Endothelial cell of umbilical vein (primary cell): Measurements from ENCODE around the gene ZBTB7C. TPM values are rescaled to one million over a fixed set of nuclear protein-coding genes. Genes with fewer than 3 reads are reported as not detected.

Experiments used
- BruUV-seq: library from RNA; stranded (reverse); fragments of 400-500 nt; replicated peaks from 2 replicates; lab custom pipeline; 2021; lab: Mats Ljungman, UMichigan
- CTCF ChIA-PET: fragments of 300-600, 350-600 bp; sonication (Branson Sonifier 250); formaldehyde crosslinking; loops from one replicate; lab custom pipeline; 2021; ENCODE audit warnings: antibody characterized with exemption, inconsistent platforms; lab: Charles Lee
- POLR2A ChIA-PET: fragments of 300-600, 350-600 bp; sonication (Branson Sonifier 250); formaldehyde crosslinking; loops from one replicate; lab custom pipeline; 2021; ENCODE audit warnings: antibody characterized with exemption, inconsistent platforms; lab: Charles Lee
- DNase-seq: peaks from one replicate; pipeline ENCODE4 v3.0.0-alpha.2; 2011; ENCODE audit warnings: low read depth, low spot score
- FAIRE-seq: peaks from 2 replicates; lab custom pipeline; 2011; peaks lifted over from hg19 to GRCh38; lab: Jason Lieb, UNC
- H2AFZ ChIP-seq: 2 replicates; pipeline ENCODE4 v1.6.0; 2012; ENCODE audit warnings: low read depth, low read length, control low read depth, inconsistent platforms
- H3K27ac ChIP-seq: 2 replicates; pipeline ENCODE4 v1.5.1; 2011; ENCODE audit warnings: low read depth, mild to moderate bottlenecking, control low read depth, low read length, moderate library complexity; ENCODE audit not compliant: insufficient read depth
- H3K27me3 ChIP-seq, 2 experiments: 2 replicates each; pipeline versions ENCODE4 v1.6.0 to v1.6.1; 2011; ENCODE audit warnings: low read length in 2 of 2, mixed read lengths in 1 of 2; ENCODE audit not compliant: control insufficient read depth in 2 of 2, insufficient read depth in 2 of 2
- H3K36me3 ChIP-seq, 2 experiments: 2 replicates in 1 of 2; 3 replicates in 1 of 2; pipeline ENCODE4 v1.5.1; 2011; ENCODE audit warnings: low read length in 2 of 2, mild to moderate bottlenecking in 1 of 2, moderate library complexity in 1 of 2; ENCODE audit not compliant: control insufficient read depth in 2 of 2, insufficient read depth in 2 of 2; ENCODE audit errors: extremely low read depth in 1 of 2
- H3K4me1 ChIP-seq: 3 replicates; pipeline ENCODE4 v1.5.1; 2011; ENCODE audit warnings: mild to moderate bottlenecking, low read length; ENCODE audit not compliant: control insufficient read depth, insufficient read depth; ENCODE audit errors: extremely low read depth
- H3K4me2 ChIP-seq: 2 replicates; pipeline ENCODE4 v1.6.1; 2011; ENCODE audit warnings: low read length, control low read depth, mixed read lengths; ENCODE audit not compliant: insufficient read depth
- H3K4me3 ChIP-seq, 3 experiments: fragments of 200-600 bp in 1 of 3; sonication (generic), shearing (Covaris generic) in 1 of 3; replicated peaks in 1 of 3; 2 replicates each; pipeline ENCODE4 v1.5.1; 2011 to 2016; ENCODE audit warnings: control low read depth in 3 of 3, low read length in 3 of 3, mild to moderate bottlenecking in 2 of 3, inconsistent platforms in 1 of 3, low read depth in 1 of 3, moderate library complexity in 1 of 3; ENCODE audit not compliant: insufficient read depth in 1 of 3
- H3K79me2 ChIP-seq: 2 replicates; pipeline ENCODE4 v1.6.0; 2012; ENCODE audit warnings: low read length, inconsistent platforms; ENCODE audit not compliant: control insufficient read depth, insufficient read depth
- H3K9ac ChIP-seq: replicated peaks from 2 replicates; pipeline ENCODE3; 2011; ENCODE audit warnings: low read length, control low read depth; ENCODE audit not compliant: insufficient read depth; ENCODE audit errors: extremely low read depth
- H3K9me1 ChIP-seq: replicated peaks from 3 replicates; pipeline ENCODE4 v1.6.0; 2011; ENCODE audit warnings: mild to moderate bottlenecking, low read length; ENCODE audit not compliant: control insufficient read depth, insufficient read depth; ENCODE audit errors: extremely low read depth
- H3K9me3 ChIP-seq: replicated peaks from 2 replicates; pipeline ENCODE4 v1.5.1; 2012; ENCODE audit warnings: low read length, inconsistent platforms; ENCODE audit not compliant: control insufficient read depth, insufficient read depth
- H4K20me1 ChIP-seq: replicated peaks from 2 replicates; pipeline ENCODE3; 2011; ENCODE audit warnings: mild to moderate bottlenecking, low read length; ENCODE audit not compliant: control insufficient read depth, insufficient read depth; ENCODE audit errors: extremely low read depth
- FOS ChIP-seq: IDR thresholded peaks from 2 replicates; pipeline ENCODE4 v1.6.1; 2011; ENCODE audit warnings: mild to moderate bottlenecking, low read length, moderate library complexity, borderline replicate concordance; ENCODE audit not compliant: insufficient read depth
- GATA2 ChIP-seq: IDR thresholded peaks from 2 replicates; pipeline ENCODE4 v1.7.0; 2011; ENCODE audit warnings: low read depth, mild to moderate bottlenecking, moderate library complexity, mixed read lengths, low read length; ENCODE audit not compliant: insufficient read length, insufficient read depth
- MAX ChIP-seq: IDR thresholded peaks from 2 replicates; pipeline ENCODE4 v1.6.1; 2011; ENCODE audit not compliant: insufficient read depth, insufficient read length
- POLR2AphosphoS5 ChIP-seq: IDR thresholded peaks from 2 replicates; pipeline ENCODE4 v1.6.1; 2012; ENCODE audit warnings: low read depth, mild to moderate bottlenecking, control low read depth, low read length, moderate library complexity; ENCODE audit not compliant: insufficient read depth
- dilution Hi-C: fragments of 300-500 bp; cut with MboI; formaldehyde crosslinking; loops from one replicate; pipeline ENCODE4 v1.15.0; 2019; ENCODE audit warnings: low sequenced_read_pairs; ENCODE audit not compliant: extremely low pct_ligation_motif_present
- intact Hi-C: fragments of 100-400 bp; cut with micrococcal nuclease; formaldehyde crosslinking; loops from one replicate; pipeline ENCODE4 v1.10.0; 2022
- polyA plus RNA-seq, 4 experiments: library from polyadenylated mRNA; depleted of rRNA in 3 of 4; stranded (reverse) in 3 of 4; unstranded in 1 of 4; fragments of >200 nt; gene quantifications; 2 replicates each; pipeline versions ENCODE4 v1.2.1 to v1.2.3, GENCODE V29; 2011 to 2012; ENCODE audit warnings: missing spikeins in 1 of 4
- total RNA-seq: library from RNA; stranded (reverse); gene quantifications from 2 replicates; pipeline ENCODE4 v1.2.3, GENCODE V29; 2021
- TF ChIP-seq, protein P1 (sequence below), 2 donors: IDR thresholded peaks; 1 replicate in 1 of 2; 2 replicates in 1 of 2; pipeline ENCODE4 v1.5.1; 2011; ENCODE audit warnings: low read length in 2 of 2, mild to moderate bottlenecking in 2 of 2, moderate library complexity in 2 of 2, control low read depth in 1 of 2, inconsistent platforms in 1 of 2, low read depth in 1 of 2; ENCODE audit not compliant: insufficient read depth in 1 of 2; ENCODE audit errors: extremely low read depth in 1 of 2

The ZBTB7C gene
- total and polyA plus RNA-seq, 2 donors (not counting 3 experiments of a cell fraction or from before 2014, with no cell fraction given) = not detected

DNA sequence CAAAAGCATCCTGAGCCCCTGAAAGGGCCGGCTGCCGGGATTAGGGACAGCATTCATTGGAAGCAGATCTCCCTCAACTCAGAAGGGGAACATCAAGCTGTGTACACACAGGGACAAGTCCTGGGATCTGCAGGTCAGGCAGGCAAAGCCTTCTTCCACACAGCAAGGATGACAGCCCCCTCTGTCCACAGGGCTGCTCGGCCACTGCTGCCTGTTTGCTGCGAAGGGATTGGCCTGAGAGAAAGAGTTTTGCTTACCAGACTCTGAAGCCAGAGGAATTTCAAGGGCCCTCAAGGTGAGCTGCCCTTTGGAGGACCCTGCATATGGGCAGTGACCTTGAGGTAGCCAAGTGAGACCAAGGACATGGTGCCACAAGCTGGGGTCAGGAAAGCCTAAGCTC, 11.1 kb downstream of the ZBTB7C start:
- BruUV-seq = no TSS peak
- Histone ChIP-seq H3K9me1 (no peaks in the 10 kb centered on the region), H3K4me2 (no peak overlapping the region), H3K36me3 (no peaks in the 10 kb centered on the region), H3K9me3 (no peaks in the 10 kb centered on the region), H3K27ac (no peak overlapping the region), H3K9ac (no peak overlapping the region), H3K4me1 (no peaks in the 10 kb centered on the region), H3K27me3 (peaks cover 18 to 19% of the 10 kb centered on the region in 2 experiments), H2AFZ (no peak overlapping the region), H4K20me1 (no peaks in the 10 kb centered on the region), H3K79me2 (no peaks in the 10 kb centered on the region), H3K4me3 (no peak overlapping the region)
- dilution Hi-C loops = no loop called here
- DNase-seq (no peak), FAIRE-seq (no peak)
- TF ChIP-seq FOS (no peak), GATA2 (no peak), MAX (no peak), POLR2AphosphoS5 (no peak)
- TF ChIP-seq, protein P1, sequence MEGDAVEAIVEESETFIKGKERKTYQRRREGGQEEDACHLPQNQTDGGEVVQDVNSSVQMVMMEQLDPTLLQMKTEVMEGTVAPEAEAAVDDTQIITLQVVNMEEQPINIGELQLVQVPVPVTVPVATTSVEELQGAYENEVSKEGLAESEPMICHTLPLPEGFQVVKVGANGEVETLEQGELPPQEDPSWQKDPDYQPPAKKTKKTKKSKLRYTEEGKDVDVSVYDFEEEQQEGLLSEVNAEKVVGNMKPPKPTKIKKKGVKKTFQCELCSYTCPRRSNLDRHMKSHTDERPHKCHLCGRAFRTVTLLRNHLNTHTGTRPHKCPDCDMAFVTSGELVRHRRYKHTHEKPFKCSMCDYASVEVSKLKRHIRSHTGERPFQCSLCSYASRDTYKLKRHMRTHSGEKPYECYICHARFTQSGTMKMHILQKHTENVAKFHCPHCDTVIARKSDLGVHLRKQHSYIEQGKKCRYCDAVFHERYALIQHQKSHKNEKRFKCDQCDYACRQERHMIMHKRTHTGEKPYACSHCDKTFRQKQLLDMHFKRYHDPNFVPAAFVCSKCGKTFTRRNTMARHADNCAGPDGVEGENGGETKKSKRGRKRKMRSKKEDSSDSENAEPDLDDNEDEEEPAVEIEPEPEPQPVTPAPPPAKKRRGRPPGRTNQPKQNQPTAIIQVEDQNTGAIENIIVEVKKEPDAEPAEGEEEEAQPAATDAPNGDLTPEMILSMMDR (IDR thresholded peaks at IDR 0.05; ENCODE audit: extremely low read depth in 1 of 2, insufficient read depth in 1 of 2, low read depth in 1 of 2, low read length in 2 of 2) = no peak
- intact Hi-C loops = no loop called here
- POLR2A ChIA-PET = no interaction called here
- CTCF ChIA-PET = interaction anchor here (2.4 kb wide), 1 partner anchor 13 kb away, joined by 8 read pairs; no protein-coding TSS in a partner anchor
